ENCODE results near the gene NQO1.

DNA sequence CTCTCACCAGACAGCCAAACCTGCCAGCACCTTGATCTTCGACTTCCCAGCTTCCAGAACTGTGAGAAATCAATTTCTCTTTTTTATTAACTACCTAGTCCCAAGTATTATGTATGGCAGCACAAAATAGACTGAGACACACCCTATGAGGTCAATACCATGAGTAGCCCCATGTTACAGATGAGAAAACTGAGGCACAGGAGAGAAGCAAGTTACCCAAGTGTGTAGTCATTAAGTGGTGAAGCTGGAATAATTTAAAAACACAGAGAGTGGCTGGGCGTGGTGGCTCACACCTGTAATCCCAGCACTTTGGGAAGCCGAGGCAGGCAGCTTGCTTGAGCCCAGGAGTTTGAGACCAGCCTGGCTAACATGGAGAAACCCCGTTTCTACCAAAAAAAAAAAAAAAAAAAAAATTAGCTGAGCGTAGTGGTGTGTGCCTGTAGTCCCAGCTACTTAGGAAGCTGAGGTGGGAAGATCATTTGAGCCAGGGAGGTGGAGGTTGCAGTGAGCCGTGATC lies 4.9 kb downstream of the NQO1 start:
- TF ChIP-seq POLR2A (IDR thresholded peaks at IDR 0.05; ENCODE audit: low read length) (no peak), GATA1 (IDR thresholded peaks at IDR 0.05; ENCODE audit: low read depth, low read length) (no peak)

All from erythroblast (primary cell).